22Rv1 (cell line): Measurements from ENCODE around the gene CDK14.

Experiments
- H3K27ac ChIP-seq: fragments of 450-650 bp; 2 replicates; pipeline ENCODE4 v1.5.1; 2017
- ZFX ChIP-seq: fragments of 450-650 bp; IDR thresholded peaks from 2 replicates; pipeline ENCODE4 v1.6.1; 2017; ENCODE audit warnings: antibody characterized with exemption, borderline replicate concordance
- TF ChIP-seq, protein P1 (sequence below): fragments of 450-650 bp; IDR thresholded peaks from 2 replicates; pipeline ENCODE4 v1.5.1; 2017; ENCODE audit warnings: mild to moderate bottlenecking

Gene CDK14

DNA sequence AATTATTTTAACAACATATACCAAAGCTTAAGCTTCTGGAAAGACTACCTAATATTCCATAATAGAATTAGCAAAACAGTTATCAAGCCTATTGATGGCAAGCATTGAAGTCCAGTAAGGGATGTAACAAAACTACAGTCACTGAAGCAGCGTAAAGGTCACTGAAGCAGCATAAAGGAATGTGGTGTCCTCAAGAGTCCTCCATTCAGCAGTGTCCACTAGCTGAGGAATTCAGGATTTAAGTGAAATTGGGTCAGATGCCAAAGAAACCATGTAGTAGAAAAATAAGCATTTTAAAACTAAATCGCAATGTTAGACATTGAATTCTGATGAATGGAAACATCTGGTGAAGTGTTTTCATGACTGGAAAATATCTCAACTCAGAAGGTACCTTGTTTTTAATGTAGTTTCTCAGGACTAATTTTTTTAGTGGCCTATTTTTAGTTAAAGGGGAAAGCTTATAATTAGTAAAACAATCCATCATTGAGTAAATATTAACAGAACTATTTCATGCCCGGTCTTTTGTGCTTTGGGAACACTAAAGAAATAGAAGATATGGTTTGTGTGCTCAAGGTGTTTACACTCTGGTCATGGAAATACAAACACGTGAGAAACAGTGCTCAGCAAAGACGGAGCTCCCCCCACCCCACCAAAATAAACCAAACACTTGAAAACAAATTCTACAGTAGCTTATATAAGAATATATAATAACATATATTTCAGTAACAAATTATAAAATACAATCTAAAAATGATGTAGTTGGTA, 121.4 kb downstream of the CDK14 start:
- TF ChIP-seq ZFX, result no peak
- TF ChIP-seq, protein P1, sequence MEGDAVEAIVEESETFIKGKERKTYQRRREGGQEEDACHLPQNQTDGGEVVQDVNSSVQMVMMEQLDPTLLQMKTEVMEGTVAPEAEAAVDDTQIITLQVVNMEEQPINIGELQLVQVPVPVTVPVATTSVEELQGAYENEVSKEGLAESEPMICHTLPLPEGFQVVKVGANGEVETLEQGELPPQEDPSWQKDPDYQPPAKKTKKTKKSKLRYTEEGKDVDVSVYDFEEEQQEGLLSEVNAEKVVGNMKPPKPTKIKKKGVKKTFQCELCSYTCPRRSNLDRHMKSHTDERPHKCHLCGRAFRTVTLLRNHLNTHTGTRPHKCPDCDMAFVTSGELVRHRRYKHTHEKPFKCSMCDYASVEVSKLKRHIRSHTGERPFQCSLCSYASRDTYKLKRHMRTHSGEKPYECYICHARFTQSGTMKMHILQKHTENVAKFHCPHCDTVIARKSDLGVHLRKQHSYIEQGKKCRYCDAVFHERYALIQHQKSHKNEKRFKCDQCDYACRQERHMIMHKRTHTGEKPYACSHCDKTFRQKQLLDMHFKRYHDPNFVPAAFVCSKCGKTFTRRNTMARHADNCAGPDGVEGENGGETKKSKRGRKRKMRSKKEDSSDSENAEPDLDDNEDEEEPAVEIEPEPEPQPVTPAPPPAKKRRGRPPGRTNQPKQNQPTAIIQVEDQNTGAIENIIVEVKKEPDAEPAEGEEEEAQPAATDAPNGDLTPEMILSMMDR, result no peak
- peak overlapping the region; percentile 78 for H3K27ac ChIP-seq

DNA sequence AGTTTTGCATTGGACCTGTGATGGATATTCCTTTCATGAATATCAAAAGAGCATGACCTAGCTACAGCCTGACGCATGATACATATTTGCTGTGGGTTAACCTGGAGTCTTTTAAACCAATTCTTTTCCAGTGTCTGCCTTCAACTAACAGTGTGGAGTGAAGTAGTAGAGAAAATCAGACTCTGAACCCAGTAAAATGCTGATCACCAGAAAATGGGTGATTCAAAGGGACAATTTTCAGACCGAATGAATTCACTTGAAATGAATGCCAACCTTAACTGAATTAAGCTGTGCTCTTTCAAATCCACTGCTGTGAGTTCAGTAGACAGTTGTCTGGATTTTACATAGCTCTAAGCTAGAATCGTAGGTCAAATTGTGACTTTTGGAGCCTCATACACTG, 123.0 kb downstream of the CDK14 start:
- H3K27ac ChIP-seq, result peak overlapping the region; percentile 78
- TF ChIP-seq ZFX, result no peak

DNA sequence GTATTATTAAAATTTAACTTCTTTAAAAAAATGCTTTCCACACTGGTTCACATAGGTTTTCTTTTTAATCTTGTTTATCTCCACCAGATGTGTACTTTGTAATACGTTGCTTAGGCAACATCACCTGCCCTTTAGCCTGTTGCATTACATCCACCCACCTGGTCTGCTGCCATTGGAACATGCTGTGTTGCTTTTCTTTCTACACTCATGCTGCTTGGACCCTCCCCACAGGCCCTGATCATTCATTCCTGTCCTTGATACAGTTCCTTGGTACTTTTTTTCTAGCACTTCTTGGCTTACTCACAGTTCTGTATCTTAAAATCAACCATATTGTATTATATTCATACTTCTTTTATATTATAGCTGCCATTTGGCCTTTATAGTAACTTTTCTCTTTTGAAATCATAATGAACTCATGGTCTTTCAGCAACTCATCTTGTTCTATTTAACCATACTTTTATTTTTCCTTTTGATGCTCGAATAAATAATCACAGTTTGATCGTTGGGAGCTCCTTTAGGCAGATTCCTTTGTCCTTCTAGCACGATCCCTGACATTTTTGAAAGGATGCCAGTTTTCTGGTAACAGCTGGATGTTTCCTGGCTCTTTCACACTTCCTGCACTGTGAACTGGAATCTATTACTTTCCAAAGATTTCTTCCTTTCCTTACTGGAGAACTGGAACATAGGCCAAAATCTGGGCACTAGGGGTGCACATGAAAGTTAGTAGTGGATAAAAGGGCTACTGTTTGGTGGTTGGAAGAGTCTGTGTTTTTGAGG, 125.1 kb downstream of the CDK14 start:
- peak overlapping the region; percentile 78 for H3K27ac ChIP-seq
- TF ChIP-seq ZFX, result no peak
- TF ChIP-seq, protein P1, result no peak

DNA sequence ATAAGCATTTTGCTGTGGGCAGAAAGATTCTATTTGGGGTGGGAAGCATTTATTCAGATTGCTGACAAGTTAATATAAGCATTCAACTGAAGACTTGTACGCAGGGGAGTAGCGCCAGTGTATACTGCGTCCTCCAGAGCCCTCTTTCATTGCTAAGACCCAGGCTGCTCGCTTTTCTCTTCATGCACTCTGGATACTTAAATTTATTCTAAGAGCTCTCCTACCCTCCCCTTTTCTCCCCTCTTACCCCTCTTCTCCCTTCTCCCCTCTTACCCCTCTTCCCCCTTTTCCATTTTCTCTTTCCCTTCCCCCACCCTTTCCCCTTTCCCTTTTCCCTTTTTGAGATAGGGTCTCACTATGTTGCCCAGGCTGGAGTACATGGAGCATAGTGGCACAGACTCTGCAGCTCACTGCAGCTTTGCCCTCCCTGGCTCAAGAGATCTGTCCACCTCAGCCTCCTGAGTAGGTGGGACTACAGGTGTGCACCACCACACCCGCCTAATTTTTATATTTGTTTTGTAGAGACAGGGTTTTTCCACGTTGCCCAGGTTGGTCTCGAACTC, 125.8 kb downstream of the CDK14 start:
- H3K27ac ChIP-seq, result peak overlapping the region; percentile 78
- TF ChIP-seq ZFX, result no peak
- TF ChIP-seq, protein P1, result no peak

DNA sequence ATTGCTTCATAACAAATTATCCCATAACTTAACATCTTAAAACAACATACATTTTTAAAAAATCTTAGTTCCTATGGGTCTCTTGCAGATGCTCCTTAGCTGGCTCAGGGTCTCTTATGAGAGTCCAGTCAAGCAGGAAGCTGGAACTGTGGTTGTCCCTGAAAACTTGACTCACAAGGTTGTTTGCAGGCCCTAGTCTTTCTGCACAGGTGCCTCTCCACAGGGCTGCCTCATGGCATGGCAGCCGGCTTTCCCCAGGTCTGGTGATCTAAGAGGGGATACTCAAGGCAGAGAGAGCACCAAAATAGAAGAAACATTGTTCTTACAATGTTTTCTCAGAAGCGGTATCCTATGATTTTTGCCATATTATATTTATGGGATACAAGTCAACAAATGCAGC, 127.1 kb downstream of the CDK14 start:
- TF ChIP-seq ZFX, result no peak
- TF ChIP-seq, protein P1, result no peak
- 0 out of 2 replicates have a peak overlapping the region, but pooled peaks have one; percentile 9 for H3K27ac ChIP-seq

DNA sequence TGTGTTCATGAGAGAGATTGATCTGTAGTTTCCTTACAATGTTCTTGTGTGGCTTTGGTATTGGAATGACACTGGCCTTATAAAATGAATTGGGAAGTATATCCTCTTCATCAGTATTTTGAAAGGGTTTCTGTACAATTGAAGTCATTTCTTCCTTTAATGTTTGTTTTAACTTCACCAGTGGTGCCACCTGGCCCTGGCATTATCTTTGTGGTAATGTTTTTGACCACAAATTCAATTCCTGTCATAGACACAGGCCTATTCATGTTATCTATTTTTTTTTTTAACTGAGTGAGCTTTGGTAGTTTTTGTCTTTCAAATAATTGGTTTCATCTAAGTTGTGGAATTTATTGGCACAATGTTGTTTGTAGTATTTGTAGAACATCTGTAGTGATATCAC, 127.7 kb downstream of the CDK14 start:
- TF ChIP-seq, protein P1, result no peak
- no peak for TF ChIP-seq ZFX
- H3K27ac ChIP-seq, result peak overlapping the region; percentile 9; the same call in 1 of the 2 replicates

DNA sequence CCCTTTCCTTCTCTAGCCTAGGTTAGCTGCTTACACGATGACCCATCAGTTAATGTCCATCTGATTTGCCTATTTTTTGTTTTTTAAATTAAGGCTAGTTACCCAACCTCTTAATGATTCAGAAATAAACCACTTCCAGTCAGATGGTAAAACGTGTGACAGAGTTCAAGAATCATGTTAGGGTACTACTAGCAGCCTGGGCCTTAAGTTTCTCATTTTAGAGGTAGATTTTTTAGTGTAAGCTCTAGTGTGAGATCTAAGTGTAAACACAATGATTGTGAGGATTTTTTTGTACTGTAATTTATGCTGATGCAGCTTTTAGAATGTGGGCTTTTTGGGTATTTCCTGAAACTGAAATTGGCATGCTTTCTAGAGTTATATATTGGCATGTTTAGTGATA, 130.0 kb downstream of the CDK14 start:
- TF ChIP-seq, protein P1, result no peak
- no peak for TF ChIP-seq ZFX
- H3K27ac ChIP-seq, result peak overlapping the region; percentile 71
